ENCODE results near the gene SNX22. TPM values are rescaled to one million over a fixed set of nuclear protein-coding genes. Genes with fewer than 3 reads are reported as not detected.

The SNX22 gene
- total RNA-seq, 4 donors from 2014 or later = 0.19 TPM; not detected in 3

DNA sequence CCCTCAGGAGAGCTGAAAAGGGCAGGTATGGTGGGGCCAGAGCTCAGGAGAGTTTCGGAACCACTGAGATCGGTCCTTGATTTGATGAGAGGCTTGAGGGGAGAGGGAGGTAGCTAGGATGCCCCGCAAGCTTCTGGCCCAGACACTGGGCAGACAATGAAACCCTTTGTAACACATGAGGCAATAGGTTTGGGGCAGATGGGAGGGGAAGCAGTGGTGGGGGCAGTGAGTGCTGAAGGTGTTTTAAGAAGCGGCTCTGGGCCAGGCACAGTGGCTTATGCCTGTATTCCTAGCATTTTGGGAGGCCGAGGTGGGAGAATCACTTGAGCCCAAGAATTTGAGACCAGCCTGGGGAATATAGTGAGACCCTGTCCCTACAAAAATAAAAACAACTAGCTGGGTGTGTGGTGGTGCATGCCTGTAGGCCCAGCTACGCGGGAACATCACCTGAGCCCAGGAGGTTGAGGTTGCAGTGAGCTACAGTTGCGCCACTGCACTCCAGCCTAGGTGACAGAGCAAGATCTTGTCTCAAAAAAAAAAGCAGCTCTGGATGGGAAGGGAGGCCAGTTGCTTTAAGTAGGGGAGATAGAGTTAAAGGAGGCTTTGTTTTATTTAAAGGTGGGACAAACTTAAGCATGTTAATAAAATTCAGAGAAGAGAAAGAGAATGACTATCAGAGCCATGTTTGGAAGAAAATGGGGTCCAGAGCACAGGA is 9.6 kb upstream of the SNX22 start:
- intact Hi-C loops (cut with DNase I) = no loop called here
- no peaks in the 10 kb centered on the region for H3K9me3 ChIP-seq
- H3K27me3 ChIP-seq = no peaks in the 10 kb centered on the region
- 91 to 94% methylated on average over 6 to 8 of the region's 8 CpGs for WGBS, 2 donors
- peaks cover 6 to 81% (median 23%) of the 10 kb centered on the region in 3 donors for H3K36me3 ChIP-seq
- DNase-seq = no peak
- no peak overlapping the region for H3K4me3 ChIP-seq
- no peak for TF ChIP-seq POLR2A (IDR thresholded peaks at IDR 0.05)
- TF ChIP-seq, protein P1, sequence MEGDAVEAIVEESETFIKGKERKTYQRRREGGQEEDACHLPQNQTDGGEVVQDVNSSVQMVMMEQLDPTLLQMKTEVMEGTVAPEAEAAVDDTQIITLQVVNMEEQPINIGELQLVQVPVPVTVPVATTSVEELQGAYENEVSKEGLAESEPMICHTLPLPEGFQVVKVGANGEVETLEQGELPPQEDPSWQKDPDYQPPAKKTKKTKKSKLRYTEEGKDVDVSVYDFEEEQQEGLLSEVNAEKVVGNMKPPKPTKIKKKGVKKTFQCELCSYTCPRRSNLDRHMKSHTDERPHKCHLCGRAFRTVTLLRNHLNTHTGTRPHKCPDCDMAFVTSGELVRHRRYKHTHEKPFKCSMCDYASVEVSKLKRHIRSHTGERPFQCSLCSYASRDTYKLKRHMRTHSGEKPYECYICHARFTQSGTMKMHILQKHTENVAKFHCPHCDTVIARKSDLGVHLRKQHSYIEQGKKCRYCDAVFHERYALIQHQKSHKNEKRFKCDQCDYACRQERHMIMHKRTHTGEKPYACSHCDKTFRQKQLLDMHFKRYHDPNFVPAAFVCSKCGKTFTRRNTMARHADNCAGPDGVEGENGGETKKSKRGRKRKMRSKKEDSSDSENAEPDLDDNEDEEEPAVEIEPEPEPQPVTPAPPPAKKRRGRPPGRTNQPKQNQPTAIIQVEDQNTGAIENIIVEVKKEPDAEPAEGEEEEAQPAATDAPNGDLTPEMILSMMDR (IDR thresholded peaks at IDR 0.05) = no peak
- H3K4me1 ChIP-seq = peaks cover 0 to 4% (median 0%) of the 10 kb centered on the region in 3 donors
- H3K27ac ChIP-seq = no peak overlapping the region

DNA sequence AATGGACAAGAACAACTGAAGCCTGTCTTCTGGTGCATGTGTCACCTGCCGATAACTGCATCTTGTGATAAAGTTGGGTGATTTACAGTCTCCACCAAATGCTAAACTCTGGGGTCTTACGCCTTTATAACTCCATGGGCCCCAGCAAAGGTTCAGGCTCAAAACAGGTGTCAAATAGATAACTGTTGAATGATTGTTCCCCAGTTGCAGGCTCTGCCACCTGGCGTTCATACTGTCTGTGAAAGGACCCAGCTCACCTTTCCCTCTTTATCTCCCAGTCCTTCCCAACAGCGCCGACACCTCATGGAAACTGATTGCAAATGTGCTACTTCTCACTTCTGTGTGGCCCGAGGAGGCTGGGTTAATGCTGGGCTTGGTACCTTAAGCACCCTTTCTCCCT is 8.3 kb upstream of the SNX22 start:
- Histone ChIP-seq H3K36me3 (peaks cover 0 to 67% (median 16%) of the 10 kb centered on the region in 3 donors), H3K4me1 (peaks cover 0 to 4% (median 0%) of the 10 kb centered on the region in 3 donors), H3K27me3 (no peaks in the 10 kb centered on the region), H3K4me3 (no peak overlapping the region), H3K9me3 (no peaks in the 10 kb centered on the region), H3K27ac (no peak overlapping the region)
- DNase-seq = no peak
- intact Hi-C loops (cut with DNase I) = no loop called here
- 77 to 84% methylated on average over 6 of the region's 6 CpGs for WGBS, 2 donors
- TF ChIP-seq, protein P1 (IDR thresholded peaks at IDR 0.05) = no peak

DNA sequence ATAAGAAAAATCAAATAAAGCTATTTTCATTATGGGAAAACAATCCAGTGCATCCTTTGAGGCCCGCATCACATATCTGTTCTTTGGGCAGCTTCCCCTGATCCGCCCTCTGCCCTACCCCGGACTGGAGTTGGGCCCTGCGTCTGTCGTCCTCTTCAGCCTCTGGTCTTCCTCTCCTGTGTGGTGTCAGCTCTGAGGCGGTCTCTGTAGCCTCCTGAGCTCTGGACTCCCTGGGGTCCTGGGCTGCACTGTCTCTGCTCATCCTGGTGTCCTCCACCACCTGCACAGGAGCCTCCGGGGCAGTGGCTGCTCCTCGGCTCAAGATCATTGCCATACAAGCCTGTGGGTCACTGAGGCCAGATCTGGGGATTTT is 7.4 kb upstream of the SNX22 start:
- no peak overlapping the region for H3K4me3 ChIP-seq
- no peak for TF ChIP-seq POLR2A (IDR thresholded peaks at IDR 0.05)
- TF ChIP-seq, protein P1 (IDR thresholded peaks at IDR 0.05) = no peak
- intact Hi-C loops (cut with DNase I) = no loop called here
- H3K4me1 ChIP-seq = peaks cover 0 to 4% (median 0%) of the 10 kb centered on the region in 3 donors
- H3K27me3 ChIP-seq = no peaks in the 10 kb centered on the region
- peaks cover 0 to 60% (median 16%) of the 10 kb centered on the region in 3 donors for H3K36me3 ChIP-seq
- 78 to 92% methylated on average over 6 to 7 of the region's 8 CpGs for WGBS, 2 donors
- no peak overlapping the region for H3K27ac ChIP-seq
- H3K9me3 ChIP-seq = no peaks in the 10 kb centered on the region
- DNase-seq = no peak

DNA sequence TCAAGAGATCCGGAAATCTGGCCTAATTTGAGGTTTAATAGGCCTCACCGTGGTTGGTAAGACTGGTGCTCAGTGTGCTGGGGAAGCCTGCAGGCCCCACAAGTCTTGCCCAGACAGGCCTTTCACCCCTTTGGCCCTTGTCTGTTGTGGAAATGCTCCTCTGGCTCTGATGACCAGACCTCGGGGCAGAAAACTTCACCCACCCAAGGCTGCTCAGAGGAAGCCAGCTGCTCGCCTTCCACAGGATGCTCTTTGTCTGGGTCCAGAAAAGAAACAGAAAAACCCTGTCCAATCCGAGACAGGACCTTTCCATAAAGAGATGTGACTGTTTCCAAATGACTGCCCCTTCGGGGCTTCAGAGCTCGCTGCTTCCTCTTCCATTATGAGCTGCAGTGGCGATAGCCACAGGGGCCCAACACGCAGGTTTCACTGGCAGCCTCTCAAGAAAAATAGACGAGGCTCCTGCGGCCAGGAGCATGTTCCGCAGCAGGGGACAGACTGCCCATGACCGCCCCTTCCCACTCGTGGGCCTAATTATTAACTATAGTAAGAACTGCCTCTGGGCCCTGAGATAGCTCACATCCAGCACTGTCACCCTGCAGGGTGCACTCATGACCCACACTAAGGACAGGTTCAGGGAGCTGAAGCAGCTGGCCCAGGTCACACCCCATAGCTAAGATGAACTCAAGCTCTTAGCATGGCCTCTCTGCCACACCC is 6.8 kb upstream of the SNX22 start:
- no peak for DNase-seq
- Histone ChIP-seq H3K4me1 (peaks cover 0 to 4% (median 0%) of the 10 kb centered on the region in 3 donors), H3K27me3 (no peaks in the 10 kb centered on the region), H3K9me3 (no peaks in the 10 kb centered on the region), H3K36me3 (peaks cover 0 to 60% (median 16%) of the 10 kb centered on the region in 3 donors), H3K4me3 (no peak overlapping the region), H3K27ac (no peak overlapping the region)
- 71 to 80% methylated on average over 1 to 12 of the region's 14 CpGs for WGBS, 2 donors
- no peak for TF ChIP-seq POLR2A (IDR thresholded peaks at IDR 0.05)
- intact Hi-C loops (cut with DNase I) = no loop called here

DNA sequence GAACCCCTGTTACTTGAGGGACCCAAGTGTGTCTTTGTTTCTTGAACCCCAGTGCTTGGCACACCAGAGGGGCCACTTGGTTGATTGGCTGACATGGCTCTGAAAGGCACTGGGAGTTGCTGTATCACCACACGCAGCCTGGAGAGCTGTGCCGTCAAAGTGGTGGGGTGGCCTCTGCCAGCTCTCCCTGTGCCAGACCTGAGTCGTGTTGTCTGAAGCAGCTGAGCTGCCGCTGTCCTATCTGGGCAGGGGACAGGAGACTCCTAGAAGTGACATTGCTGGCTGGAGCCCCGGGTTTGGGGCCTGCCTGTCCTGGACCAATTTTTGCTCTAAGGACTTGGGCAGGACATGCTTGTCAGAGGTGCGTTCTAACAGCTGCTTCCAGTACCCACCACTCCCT is 5.5 kb upstream of the SNX22 start:
- no peak for TF ChIP-seq POLR2A (IDR thresholded peaks at IDR 0.05)
- TF ChIP-seq, protein P1 (IDR thresholded peaks at IDR 0.05) = no peak
- peaks cover 0 to 8% (median 2%) of the 10 kb centered on the region in 3 donors for H3K4me1 ChIP-seq
- H3K4me3 ChIP-seq = no peak overlapping the region
- intact Hi-C loops (cut with DNase I) = no loop called here
- peaks cover 0 to 50% (median 16%) of the 10 kb centered on the region in 3 donors for H3K36me3 ChIP-seq
- H3K27me3 ChIP-seq = peaks cover 0 to 4% (median 0%) of the 10 kb centered on the region in 4 donors
- H3K27ac ChIP-seq = no peak overlapping the region
- WGBS, 2 donors = 86 to 93% methylated on average over 1 to 2 of the region's 6 CpGs
- no peak for DNase-seq
- no peaks in the 10 kb centered on the region for H3K9me3 ChIP-seq

All from esophagus squamous epithelium (tissue), 5 donors.